K562 treated with DMSO at 1 percent for 24 hours (cell line): ENCODE measurements around the gene FILIP1. TPM values are rescaled to one million over a fixed set of nuclear protein-coding genes. Genes with fewer than 3 reads are reported as not detected.

ENCODE experiments used
- total RNA-seq: library from RNA; unstranded; fragments of 300-600 nt; gene quantifications from 2 replicates; pipeline ENCODE4 v1.2.3, GENCODE V29; 2022; ENCODE audit warnings: low read depth; ENCODE audit not compliant: insufficient read depth

Gene FILIP1
- total RNA-seq, result 0.34 and 0.45 TPM in 2 replicates

GRCh38 chr6:75493400-75494064 is at the start of gene FILIP1:
Gene FILIP1 (minus strand): TSS chr6:75493800. CDS start chr6:75414972, 78,828 bp downstream.

GRCh38 chr6:75284632-75285282 is 208.8 kb downstream of the FILIP1 start, which contains the start of gene TMEM30A:
Gene TMEM30A (minus strand): TSS chr6:75284792. CDS start chr6:75284638, 154 bp downstream.

GRCh38 chr6:75243333-75244062 is 250.1 kb downstream of the FILIP1 start, which contains the start of gene COX7A2:
Gene COX7A2 (minus strand): TSS chr6:75243801. CDS start chr6:75243734, 67 bp downstream.

Other genes starting within 250 kb of the FILIP1 start
- 249 and 309 TPM in 2 replicates for gene COX7A2, start 250.0 kb downstream of the FILIP1 start, total RNA-seq
- gene TMEM30A, start 209.0 kb downstream of the FILIP1 start, total RNA-seq, result 24.3 and 26.4 TPM in 2 replicates
- gene SENP6, start 108.1 kb upstream of the FILIP1 start, total RNA-seq, result 25.9 and 26.5 TPM in 2 replicates